DND-41 (cell line): ENCODE measurements around the gene LHX2.

Experiments
- ATAC-seq: fragments of 200-7000 bp; cut with Tn5 transposase; 3 replicates; pipeline ENCODE4 v1.9.1; 2021; ENCODE audit warnings: low read depth; ENCODE audit not compliant: insufficient read depth
- DNase-seq: peaks from one replicate; pipeline ENCODE4 v3.0.0-alpha.2; 2020
- H2AFZ ChIP-seq: 2 replicates; pipeline ENCODE4 v1.6.0; 2012; ENCODE audit warnings: low read depth, low read length
- H3K27ac ChIP-seq: 2 replicates; pipeline ENCODE4 v1.5.1; 2012; ENCODE audit warnings: low read length, inconsistent platforms
- H3K27me3 ChIP-seq: fragments of 200-600 bp; sonication (generic); 2 replicates; pipeline ENCODE4 v1.6.0; 2012; ENCODE audit warnings: low read length, mild to moderate bottlenecking, inconsistent platforms; ENCODE audit not compliant: insufficient read depth, poor library complexity
- H3K36me3 ChIP-seq: 2 replicates; pipeline ENCODE4 v1.5.1; 2012; ENCODE audit warnings: low read length, inconsistent platforms; ENCODE audit not compliant: insufficient read depth
- H3K4me1 ChIP-seq: 2 replicates; pipeline ENCODE4 v1.5.1; 2012; ENCODE audit warnings: mild to moderate bottlenecking, low read length; ENCODE audit not compliant: insufficient read depth
- H3K4me2 ChIP-seq: 2 replicates; pipeline ENCODE4 v1.6.0; 2012; ENCODE audit warnings: mild to moderate bottlenecking, moderate library complexity, low read length, inconsistent platforms; ENCODE audit not compliant: insufficient read depth
- H3K4me3 ChIP-seq, 2 experiments: fragments of 200-600 bp in 1 of 2; shearing (Covaris generic) in 1 of 2; 2 replicates each; pipeline ENCODE4 v1.5.1; 2012 to 2016; ENCODE audit warnings: inconsistent platforms in 2 of 2, low read length in 2 of 2, mild to moderate bottlenecking in 2 of 2, low read depth in 1 of 2, moderate library complexity in 1 of 2
- H3K79me2 ChIP-seq: 2 replicates; pipeline ENCODE4 v1.6.0; 2012; ENCODE audit warnings: low read length, inconsistent platforms; ENCODE audit not compliant: insufficient read depth
- H3K9ac ChIP-seq: 2 replicates; pipeline ENCODE4 v1.6.0; 2012; ENCODE audit warnings: low read depth, mild to moderate bottlenecking, inconsistent platforms, low read length, moderate library complexity
- H3K9me3 ChIP-seq: 2 replicates; pipeline ENCODE4 v1.5.1; 2012; ENCODE audit warnings: low read length, moderate library complexity, mild to moderate bottlenecking, inconsistent platforms; ENCODE audit not compliant: insufficient read depth, severe bottlenecking
- H4K20me1 ChIP-seq: 2 replicates; pipeline ENCODE4 v1.6.0; 2012; ENCODE audit warnings: low read length; ENCODE audit not compliant: insufficient read depth
- CTCF ChIP-seq: IDR thresholded peaks from 2 replicates; pipeline ENCODE4 v1.5.1; 2012; ENCODE audit warnings: borderline replicate concordance, low read length, moderate library complexity, mild to moderate bottlenecking; ENCODE audit not compliant: poor library complexity, severe bottlenecking; ENCODE audit errors: extremely low read depth
- EZH2 ChIP-seq: IDR thresholded peaks from 3 replicates; pipeline ENCODE4 v1.6.1; 2012; ENCODE audit warnings: borderline replicate concordance, low read depth, mild to moderate bottlenecking, moderate library complexity, low read length, inconsistent platforms; ENCODE audit not compliant: severe bottlenecking

Gene LHX2

GRCh38 chr9:124011460-124012301 lies at the start of gene LHX2:
Gene LHX2, plus strand, starts transcription at chr9:124011768. Its CDS starts 581 bp downstream, at chr9:124012349.
- H3K27me3 ChIP-seq, result peaks cover 8% of the 10 kb centered on the region
- DNase-seq, result no peak
- H3K79me2 ChIP-seq, result no peaks in the 10 kb centered on the region
- no peak within 1 kb of the TSS for H3K9ac ChIP-seq
- no peak within 1 kb of the TSS for H3K27ac ChIP-seq
- no peaks in the 10 kb centered on the region for H3K4me1 ChIP-seq
- H2AFZ ChIP-seq, result no peak within 1 kb of the TSS
- H3K36me3 ChIP-seq, result no peaks in the 10 kb centered on the region
- no peak for ATAC-seq
- H3K4me2 ChIP-seq, result no peak within 1 kb of the TSS
- no peak for TF ChIP-seq CTCF
- no peak for TF ChIP-seq EZH2
- no peaks in the 10 kb centered on the region for H4K20me1 ChIP-seq
- no peaks in the 10 kb centered on the region for H3K9me3 ChIP-seq
- H3K4me3 ChIP-seq, result no peak within 1 kb of the TSS

GRCh38 chr9:123964761-123965160 lies 46.8 kb upstream of the LHX2 start:
- no peaks in the 10 kb centered on the region for H3K27me3 ChIP-seq
- H2AFZ ChIP-seq, result no peak overlapping the region
- H3K4me3 ChIP-seq, result no peak overlapping the region
- TF ChIP-seq EZH2 (no peak), CTCF (no peak)
- no peaks in the 10 kb centered on the region for H3K79me2 ChIP-seq
- H3K36me3 ChIP-seq, result no peaks in the 10 kb centered on the region
- DNase-seq (no peak), ATAC-seq (no peak)
- H3K27ac ChIP-seq, result no peak overlapping the region
- no peak overlapping the region for H3K4me2 ChIP-seq
- no peak overlapping the region for H3K9ac ChIP-seq
- no peaks in the 10 kb centered on the region for H4K20me1 ChIP-seq
- H3K4me1 ChIP-seq, result no peaks in the 10 kb centered on the region
- no peaks in the 10 kb centered on the region for H3K9me3 ChIP-seq

- Histone ChIP-seq H3K27me3 (no peaks in the 10 kb centered on the region), H3K4me1 (no peaks in the 10 kb centered on the region), H3K9ac (no peak overlapping the region), H3K4me3 (no peak overlapping the region), H2AFZ (no peak overlapping the region), H3K9me3 (no peaks in the 10 kb centered on the region), H3K36me3 (no peaks in the 10 kb centered on the region), H3K79me2 (no peaks in the 10 kb centered on the region), H3K27ac (no peak overlapping the region), H3K4me2 (no peak overlapping the region), H4K20me1 (no peaks in the 10 kb centered on the region)
- DNase-seq, result no peak
- no peak for ATAC-seq
- TF ChIP-seq EZH2 (no peak), CTCF (no peak)
Measured at GRCh38 chr9:123965801-123966686, 45.5 kb upstream of the LHX2 start.
